ENCODE measurements around the gene DCBLD1. TPM values are rescaled to one million over a fixed set of nuclear protein-coding genes. Genes with fewer than 3 reads are reported as not detected.

Gene DCBLD1
- total RNA-seq, 4 donors from 2014 or later, result 13.5 to 25.9 (median 21.2) TPM

- Histone ChIP-seq H3K4me3 (replicated peaks in 1 of 3) (no peak overlapping the region), H3K27me3 (no peaks in the 10 kb centered on the region), H3K4me1 (peaks cover 10 to 27% of the 10 kb centered on the region in 2 donors), H3K27ac (peak overlapping the region in 1 of 3 donors; percentile 5), H3K9me3 (no peaks in the 10 kb centered on the region), H3K36me3 (peaks cover under 1 to 5% of the 10 kb centered on the region in 2 donors)
- TF ChIP-seq, protein P1, sequence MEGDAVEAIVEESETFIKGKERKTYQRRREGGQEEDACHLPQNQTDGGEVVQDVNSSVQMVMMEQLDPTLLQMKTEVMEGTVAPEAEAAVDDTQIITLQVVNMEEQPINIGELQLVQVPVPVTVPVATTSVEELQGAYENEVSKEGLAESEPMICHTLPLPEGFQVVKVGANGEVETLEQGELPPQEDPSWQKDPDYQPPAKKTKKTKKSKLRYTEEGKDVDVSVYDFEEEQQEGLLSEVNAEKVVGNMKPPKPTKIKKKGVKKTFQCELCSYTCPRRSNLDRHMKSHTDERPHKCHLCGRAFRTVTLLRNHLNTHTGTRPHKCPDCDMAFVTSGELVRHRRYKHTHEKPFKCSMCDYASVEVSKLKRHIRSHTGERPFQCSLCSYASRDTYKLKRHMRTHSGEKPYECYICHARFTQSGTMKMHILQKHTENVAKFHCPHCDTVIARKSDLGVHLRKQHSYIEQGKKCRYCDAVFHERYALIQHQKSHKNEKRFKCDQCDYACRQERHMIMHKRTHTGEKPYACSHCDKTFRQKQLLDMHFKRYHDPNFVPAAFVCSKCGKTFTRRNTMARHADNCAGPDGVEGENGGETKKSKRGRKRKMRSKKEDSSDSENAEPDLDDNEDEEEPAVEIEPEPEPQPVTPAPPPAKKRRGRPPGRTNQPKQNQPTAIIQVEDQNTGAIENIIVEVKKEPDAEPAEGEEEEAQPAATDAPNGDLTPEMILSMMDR (IDR thresholded peaks at IDR 0.05), result no peak
- no peak for TF ChIP-seq POLR2A (IDR thresholded peaks at IDR 0.05)
- DNase-seq, result no peak
- intact Hi-C loops (cut with DNase I), result loop anchor here (10.0 kb wide), 1 partner anchor 65 kb away; the partner anchor contains the start of gene DCBLD1
- 96 to 98% methylated on average over 3 of the region's 3 CpGs for WGBS, 2 donors
These were observed 67.7 kb downstream of the DCBLD1 start for GRCh38 chr6:117550078-117550600.

- H3K4me1 ChIP-seq, result peaks cover 10 to 27% of the 10 kb centered on the region in 2 donors
- H3K27ac ChIP-seq, result no peak overlapping the region
- 75 to 80% methylated on average over 2 of the region's 2 CpGs for WGBS, 2 donors
- H3K9me3 ChIP-seq, result no peaks in the 10 kb centered on the region
- H3K4me3 ChIP-seq (replicated peaks in 1 of 3), result no peak overlapping the region
- no peak for TF ChIP-seq POLR2A (IDR thresholded peaks at IDR 0.05)
- TF ChIP-seq, protein P1 (IDR thresholded peaks at IDR 0.05), result no peak
- DNase-seq, result no peak
- H3K27me3 ChIP-seq, result no peaks in the 10 kb centered on the region
- intact Hi-C loops (cut with DNase I), result loop anchor here (10.0 kb wide), 1 partner anchor 66 kb away; the partner anchor contains the start of gene DCBLD1
- H3K36me3 ChIP-seq, result peaks cover 0 to 3% of the 10 kb centered on the region in 2 donors
These were observed 68.3 kb downstream of the DCBLD1 start for GRCh38 chr6:117550618-117551242.

DNA sequence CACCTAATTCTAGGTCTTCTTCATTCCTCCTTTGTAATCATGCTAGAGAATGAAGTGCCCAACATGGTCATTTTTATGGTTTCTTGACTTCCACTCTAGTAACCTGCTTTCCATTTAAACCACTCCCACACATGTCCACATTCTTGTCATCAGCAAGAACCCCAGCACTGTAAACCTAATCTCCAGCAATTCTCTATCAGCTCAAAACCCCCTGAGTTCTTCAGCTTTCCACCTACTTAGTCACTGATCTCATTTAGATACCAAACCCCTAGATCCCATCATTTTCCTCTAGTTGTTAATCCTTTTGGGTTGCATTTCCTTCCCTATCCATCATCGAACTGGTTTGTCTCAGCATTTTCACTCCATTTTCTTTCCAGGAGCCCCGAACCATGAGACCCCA lies 70.1 kb downstream of the DCBLD1 start:
- Histone ChIP-seq H3K4me3 (replicated peaks in 1 of 3) (no peak overlapping the region), H3K9me3 (no peaks in the 10 kb centered on the region), H3K27ac (no peak overlapping the region), H3K27me3 (no peaks in the 10 kb centered on the region), H3K36me3 (no peaks in the 10 kb centered on the region), H3K4me1 (peaks cover 13 to 27% of the 10 kb centered on the region in 2 donors)
- DNase-seq, result no peak
- WGBS, 2 donors, result 85 to 86% methylated on average over 2 of the region's 2 CpGs
- TF ChIP-seq POLR2A (IDR thresholded peaks at IDR 0.05), result no peak
- TF ChIP-seq, protein P1 (IDR thresholded peaks at IDR 0.05), result no peak
- intact Hi-C loops (cut with DNase I), result loop anchor here (10.0 kb wide), 1 partner anchor 68 kb away; the partner anchor contains the start of gene DCBLD1

GRCh38 chr6:117553142-117553541 lies 70.7 kb downstream of the DCBLD1 start:
- Histone ChIP-seq H3K9me3 (no peaks in the 10 kb centered on the region), H3K4me3 (replicated peaks in 1 of 3) (no peak overlapping the region), H3K4me1 (peaks cover 18 to 26% of the 10 kb centered on the region in 2 donors), H3K27me3 (no peaks in the 10 kb centered on the region), H3K27ac (no peak overlapping the region), H3K36me3 (no peaks in the 10 kb centered on the region)
- WGBS, 2 donors, result 68% methylated on average over 3 of the region's 3 CpGs
- DNase-seq, result no peak
- intact Hi-C loops (cut with DNase I), result loop anchor here (10.0 kb wide), 1 partner anchor 68 kb away; the partner anchor contains the start of gene DCBLD1
- TF ChIP-seq, protein P1 (IDR thresholded peaks at IDR 0.05), result no peak
- no peak for TF ChIP-seq POLR2A (IDR thresholded peaks at IDR 0.05)

DNA sequence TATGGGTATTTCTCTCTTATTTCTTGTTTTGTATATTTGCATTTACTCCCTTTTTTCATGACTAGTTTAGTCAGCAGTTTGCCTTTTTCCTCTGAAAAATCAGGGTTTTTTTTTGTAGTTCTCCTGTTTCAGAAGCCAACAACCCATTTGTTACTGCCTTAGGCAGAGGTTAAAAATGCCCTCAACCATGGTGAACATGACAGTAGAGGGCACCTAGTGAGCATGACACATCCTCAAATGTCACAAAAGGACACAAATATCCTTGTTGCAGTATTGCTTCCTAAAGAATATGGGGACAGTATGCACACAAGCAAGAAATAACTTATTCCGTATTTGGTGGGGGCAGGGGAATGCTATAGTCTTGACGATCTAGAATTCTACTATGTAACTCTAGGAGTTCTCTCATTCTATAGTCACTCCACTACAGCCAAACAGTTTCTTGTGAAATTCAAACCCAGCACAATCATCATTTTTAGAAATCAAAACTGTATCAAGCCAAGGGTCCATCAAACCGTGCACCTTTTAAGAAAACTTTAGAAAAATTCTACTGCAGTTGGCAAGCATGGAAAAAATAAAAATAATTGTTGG lies 72.9 kb downstream of the DCBLD1 start:
- no peak for TF ChIP-seq POLR2A (IDR thresholded peaks at IDR 0.05)
- TF ChIP-seq, protein P1 (IDR thresholded peaks at IDR 0.05), result no peak
- intact Hi-C loops (cut with DNase I), result loop anchor here (10.0 kb wide), 1 partner anchor 71 kb away; the partner anchor contains the start of gene DCBLD1
- H3K27ac ChIP-seq, result no peak overlapping the region
- 38 to 47% methylated on average over 3 of the region's 3 CpGs for WGBS, 2 donors
- no peak for DNase-seq
- H3K4me3 ChIP-seq (replicated peaks in 1 of 3), result no peak overlapping the region
- no peaks in the 10 kb centered on the region for H3K9me3 ChIP-seq
- no peaks in the 10 kb centered on the region for H3K36me3 ChIP-seq
- H3K27me3 ChIP-seq, result no peaks in the 10 kb centered on the region
- H3K4me1 ChIP-seq, result peaks cover 15 to 16% of the 10 kb centered on the region in 2 donors

All from thyroid gland (tissue), 4 donors.